A204.1 (cell line): ENCODE results near the gene RTTN.

Experiments used
- FAIRE-seq: peaks from 2 replicates; lab custom pipeline; 2012; peaks lifted over from hg19 to GRCh38; lab: Jason Lieb, UNC

The RTTN gene

GRCh38 chr18:70072678-70073077 lies 132.8 kb downstream of the RTTN start:
- FAIRE-seq = peak; percentile 63

DNA sequence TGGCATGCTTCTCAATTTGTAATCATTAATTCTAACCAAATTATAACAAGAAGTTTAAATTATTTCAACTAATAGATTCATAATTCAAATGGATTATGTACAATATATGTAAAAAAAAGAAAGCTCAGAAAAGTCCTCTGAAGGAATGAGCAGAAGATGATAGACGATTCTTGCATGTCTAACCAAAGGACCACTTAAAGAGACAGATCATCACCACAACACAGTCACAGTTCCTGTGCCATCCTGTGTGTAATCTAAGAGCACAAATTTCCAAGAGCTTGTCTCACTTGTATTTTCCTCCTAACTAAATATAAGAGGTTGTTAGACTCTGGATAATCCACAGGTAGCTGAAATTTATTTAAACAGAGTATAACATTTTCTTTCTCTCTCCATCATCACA lies 135.5 kb downstream of the RTTN start:
- no peak for FAIRE-seq

- no peak for FAIRE-seq
Measured at GRCh38 chr18:70069382-70069781, 136.1 kb downstream of the RTTN start.

- FAIRE-seq = no peak
Measured at GRCh38 chr18:70068981-70069380, 136.5 kb downstream of the RTTN start.

DNA sequence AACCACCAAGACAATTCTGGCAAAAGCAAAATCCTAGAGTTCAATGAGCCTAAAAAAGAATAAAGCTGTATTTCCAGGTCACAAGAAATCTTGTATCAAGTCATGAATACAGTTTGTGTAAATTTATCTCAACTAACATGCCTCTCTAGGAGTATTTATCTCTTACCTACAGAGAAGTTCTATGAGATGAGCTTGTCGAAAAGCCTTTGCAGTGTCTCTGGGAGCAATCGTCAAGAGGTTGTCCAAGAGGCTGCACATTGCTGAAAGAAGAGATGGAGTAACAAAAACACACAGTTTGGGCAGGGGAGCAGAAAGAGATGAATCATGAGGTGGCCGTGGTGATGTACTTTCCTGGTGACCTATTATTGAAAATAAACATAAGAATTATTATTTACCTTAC lies 145.8 kb downstream of the RTTN start:
- no peak for FAIRE-seq

DNA sequence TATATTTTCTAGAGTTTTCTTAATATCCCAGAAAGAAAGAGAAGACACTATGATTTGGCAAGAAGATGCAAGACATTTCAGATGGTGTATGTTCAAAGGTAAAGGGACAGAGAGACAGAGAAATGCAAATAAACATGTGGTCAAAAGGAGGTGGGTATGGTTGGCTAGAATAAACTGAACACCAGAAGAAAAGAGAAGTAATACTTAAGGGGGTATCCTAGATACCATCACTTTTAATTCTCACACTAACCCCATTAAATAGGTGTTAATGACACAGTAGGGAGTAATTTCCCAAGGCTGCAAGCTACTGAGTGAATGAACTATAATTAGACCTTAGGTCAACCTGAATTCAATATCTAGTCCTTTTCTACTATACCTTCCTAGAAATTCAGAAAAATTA lies 146.6 kb downstream of the RTTN start:
- FAIRE-seq = no peak

GRCh38 chr18:70047931-70048603 lies 157.4 kb downstream of the RTTN start:
- peak; percentile 82 for FAIRE-seq

DNA sequence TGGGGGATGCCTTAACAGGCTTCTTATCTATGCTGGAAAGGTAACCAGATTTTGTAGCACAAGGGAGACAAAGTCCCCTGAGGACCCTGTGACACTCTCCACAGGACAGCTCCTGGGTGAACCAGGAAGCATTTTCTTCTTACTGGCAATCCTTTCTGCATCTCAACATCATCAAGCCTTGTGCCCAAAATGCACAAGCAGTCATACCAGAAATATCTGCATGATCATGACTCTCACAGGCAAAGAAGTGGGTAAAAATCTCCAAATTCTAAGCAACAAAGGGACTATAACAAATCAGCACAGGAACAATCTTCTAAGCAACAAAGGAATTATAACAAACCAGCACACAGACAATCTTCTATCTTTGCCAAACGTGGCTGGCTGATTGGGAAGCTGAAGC lies 158.7 kb downstream of the RTTN start:
- no peak for FAIRE-seq

DNA sequence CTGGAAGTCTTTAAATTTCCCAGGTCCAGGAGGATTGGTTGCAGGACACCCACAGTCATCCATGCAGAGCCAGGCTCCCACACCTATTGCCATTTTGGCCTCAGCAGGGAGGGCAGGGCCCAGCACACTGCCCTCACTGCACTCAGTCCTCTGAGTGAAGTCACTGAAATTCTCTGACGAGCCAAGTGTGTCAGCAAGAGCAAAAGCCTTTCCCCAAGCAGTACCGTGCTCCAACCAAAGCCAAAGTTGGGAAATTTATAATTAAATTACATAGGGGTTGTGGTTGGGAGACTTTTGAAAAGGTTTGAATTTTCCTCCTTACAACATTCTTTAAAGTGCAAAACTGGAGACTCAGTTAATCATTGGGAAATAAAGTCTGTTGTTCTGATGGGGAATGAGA lies 159.3 kb downstream of the RTTN start:
- no peak for FAIRE-seq

DNA sequence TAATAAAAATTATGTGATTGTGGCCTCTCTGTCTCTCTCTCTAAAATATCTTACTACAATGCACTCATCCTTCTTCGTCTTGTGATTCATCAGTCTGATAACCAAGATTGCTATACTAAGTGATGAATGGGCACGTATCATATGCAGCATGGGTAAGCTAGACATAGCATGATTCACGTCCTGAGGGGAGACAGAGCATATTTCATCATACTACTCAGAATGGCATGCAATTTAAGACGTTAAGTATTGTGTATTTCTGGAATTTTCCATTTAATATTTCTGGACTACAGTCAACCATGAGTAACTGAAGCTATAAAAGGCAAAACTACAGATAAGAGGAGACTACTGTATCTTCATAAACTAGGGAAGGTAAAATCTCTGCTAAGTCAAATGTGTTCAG lies 160.9 kb downstream of the RTTN start:
- FAIRE-seq = no peak

DNA sequence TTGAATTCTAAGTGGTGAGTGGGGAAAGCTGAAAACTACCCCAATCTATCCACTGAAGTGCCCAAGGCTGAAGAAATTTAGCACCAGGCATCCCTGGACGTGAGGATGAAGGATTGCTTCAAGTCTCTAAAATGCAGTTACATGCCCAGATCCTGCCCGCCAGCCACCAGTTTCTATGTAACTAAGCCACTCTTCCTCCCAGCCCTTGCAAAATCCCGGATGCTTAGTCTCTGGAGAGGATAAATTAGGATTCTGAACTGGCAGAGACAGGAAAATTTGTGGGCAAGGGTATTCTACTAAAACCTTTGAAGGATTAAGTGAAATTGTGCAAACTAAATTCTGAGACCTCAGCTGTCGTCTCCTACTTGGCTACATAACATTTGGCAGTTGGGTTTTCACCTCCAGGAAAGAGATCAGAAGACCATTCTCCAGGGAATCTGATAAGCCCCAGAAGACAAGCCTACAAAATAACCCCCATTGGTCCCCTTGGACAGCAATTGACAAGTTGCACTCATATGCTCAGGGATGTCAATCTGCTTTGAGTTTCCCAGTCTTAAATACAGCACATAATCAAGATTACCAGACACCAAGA lies 163.9 kb downstream of the RTTN start:
- no peak for FAIRE-seq

GRCh38 chr18:70039186-70039585 lies 166.3 kb downstream of the RTTN start:
- FAIRE-seq = no peak

GRCh38 chr18:70037431-70038061 lies 167.9 kb downstream of the RTTN start:
- FAIRE-seq = no peak

GRCh38 chr18:70036771-70037347 lies 168.6 kb downstream of the RTTN start:
- FAIRE-seq = no peak

- no peak for FAIRE-seq
Measured at GRCh38 chr18:70036168-70036567, 169.3 kb downstream of the RTTN start.

GRCh38 chr18:70031221-70031620 lies 174.3 kb downstream of the RTTN start:
- no peak for FAIRE-seq

DNA sequence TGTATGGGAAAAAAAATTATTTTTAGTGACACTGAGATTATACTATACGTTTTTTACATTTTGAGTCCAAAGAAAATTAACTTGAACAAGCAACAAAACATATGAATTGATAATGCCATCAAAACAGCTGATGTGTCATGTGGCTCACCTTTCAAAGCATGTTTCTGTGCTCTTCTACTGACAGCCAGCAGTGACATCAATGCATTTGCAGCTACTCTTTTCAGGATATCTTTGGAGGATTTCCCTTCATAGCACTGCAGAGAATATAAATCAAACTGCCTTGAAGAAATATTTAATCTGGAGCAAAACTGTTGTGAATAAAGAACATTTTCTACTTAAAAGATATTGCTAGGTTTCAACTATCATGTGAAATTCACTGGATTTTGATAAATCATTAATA lies 174.8 kb downstream of the RTTN start:
- FAIRE-seq = no peak

DNA sequence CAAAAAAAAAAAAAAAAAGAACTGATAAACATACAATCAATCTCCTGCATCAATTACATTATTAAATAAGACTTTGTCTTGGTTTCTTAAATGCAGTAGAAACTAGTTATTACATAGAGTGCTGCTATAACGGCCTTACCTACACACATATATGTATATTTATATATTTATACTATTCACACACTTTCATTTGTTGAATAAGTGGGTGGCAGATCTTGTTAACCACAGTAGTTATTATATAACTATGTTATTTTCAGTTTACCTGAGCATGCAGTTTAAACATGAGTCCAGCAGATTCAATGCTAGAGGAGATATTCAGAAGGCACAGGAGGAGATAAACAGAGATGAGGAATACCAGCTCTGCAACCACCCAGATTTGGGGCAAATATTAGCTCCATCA lies 176.3 kb downstream of the RTTN start:
- FAIRE-seq = no peak

DNA sequence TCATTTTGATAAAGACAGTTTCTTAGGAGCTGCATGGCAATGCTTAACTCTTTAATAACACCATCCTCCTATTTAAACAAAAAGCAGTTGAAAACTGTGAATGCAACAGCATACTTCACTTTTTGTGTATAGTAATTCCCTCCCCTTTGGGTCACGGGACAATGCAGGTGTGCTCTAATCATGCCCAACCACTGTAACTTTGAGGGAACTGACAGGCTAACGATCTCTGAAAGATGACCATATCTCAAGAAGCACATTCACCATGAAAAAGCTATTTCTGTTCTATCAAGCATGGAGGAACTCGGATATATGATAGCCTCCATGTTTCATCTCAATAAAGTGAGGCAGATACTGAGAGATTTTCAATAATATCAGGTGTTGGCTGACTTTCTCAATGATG lies 176.8 kb downstream of the RTTN start:
- no peak for FAIRE-seq

DNA sequence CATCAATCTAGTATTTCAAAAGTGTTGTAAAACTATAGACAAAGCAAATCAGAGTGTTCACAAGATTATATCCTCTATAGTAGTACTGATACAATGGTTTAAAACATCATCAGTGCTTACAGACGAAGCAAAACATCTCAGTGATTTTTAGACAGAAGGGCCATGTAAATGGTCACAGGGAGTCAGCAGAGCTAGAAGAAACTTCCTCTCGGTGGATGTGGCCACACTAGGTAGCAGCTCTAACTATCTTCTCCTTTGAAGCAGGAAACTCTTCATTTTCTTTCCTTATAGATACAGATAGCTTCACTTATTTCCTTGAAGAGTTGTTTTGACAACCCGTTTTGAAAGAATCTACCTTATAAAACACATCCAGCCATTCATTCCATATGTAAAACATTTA lies 177.4 kb downstream of the RTTN start:
- no peak for FAIRE-seq

DNA sequence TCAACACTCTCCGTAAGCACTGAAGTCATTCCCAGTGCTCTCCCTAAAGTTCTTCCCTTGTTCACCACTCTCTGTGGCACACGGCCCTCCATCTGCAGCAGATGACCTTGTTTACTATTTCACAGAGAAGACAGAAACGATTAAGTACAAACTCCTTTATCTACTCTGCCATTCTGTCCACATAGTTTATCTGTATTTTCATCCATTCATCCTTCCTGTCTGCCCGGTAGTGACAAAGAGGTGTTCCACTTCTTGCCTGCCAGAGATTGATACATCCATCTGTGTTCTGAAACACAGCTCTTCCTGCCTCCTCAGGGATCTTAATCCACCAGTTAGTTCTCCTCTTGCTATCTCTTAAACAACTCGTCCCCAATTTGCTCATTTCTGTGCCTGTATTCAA lies 179.9 kb downstream of the RTTN start:
- FAIRE-seq = no peak

GRCh38 chr18:70024829-70025228 lies 180.7 kb downstream of the RTTN start:
- no peak for FAIRE-seq

DNA sequence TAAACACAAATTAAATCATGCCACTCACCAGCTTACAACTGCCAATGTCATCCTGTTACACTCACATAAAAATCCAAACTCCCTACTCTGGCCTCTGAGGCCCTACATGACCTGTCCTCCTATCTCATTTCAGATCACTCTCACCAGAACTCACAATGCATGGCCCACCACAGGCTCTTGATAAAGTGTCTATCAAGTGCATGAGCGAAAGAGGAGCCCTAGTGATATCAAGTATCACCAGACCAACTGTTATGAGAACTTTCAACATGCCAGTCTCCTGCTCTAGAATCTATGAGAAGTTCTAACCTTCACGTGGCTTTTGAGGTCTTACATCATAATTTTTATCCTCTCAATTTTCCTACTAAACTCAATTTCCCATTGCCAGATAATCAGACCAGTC lies 181.4 kb downstream of the RTTN start:
- FAIRE-seq = no peak

- no peak for FAIRE-seq
Measured at GRCh38 chr18:70022636-70023035, 182.9 kb downstream of the RTTN start.
